GM12874 (cell line): ENCODE results near the gene RANBP3.

ENCODE experiments used
- TF ChIP-seq, protein P1 (sequence below): IDR thresholded peaks from 2 replicates; pipeline ENCODE4 v1.5.1; 2011; ENCODE audit warnings: low read depth, mild to moderate bottlenecking, control low read depth, low read length, moderate library complexity; ENCODE audit not compliant: insufficient read depth

Gene RANBP3

DNA sequence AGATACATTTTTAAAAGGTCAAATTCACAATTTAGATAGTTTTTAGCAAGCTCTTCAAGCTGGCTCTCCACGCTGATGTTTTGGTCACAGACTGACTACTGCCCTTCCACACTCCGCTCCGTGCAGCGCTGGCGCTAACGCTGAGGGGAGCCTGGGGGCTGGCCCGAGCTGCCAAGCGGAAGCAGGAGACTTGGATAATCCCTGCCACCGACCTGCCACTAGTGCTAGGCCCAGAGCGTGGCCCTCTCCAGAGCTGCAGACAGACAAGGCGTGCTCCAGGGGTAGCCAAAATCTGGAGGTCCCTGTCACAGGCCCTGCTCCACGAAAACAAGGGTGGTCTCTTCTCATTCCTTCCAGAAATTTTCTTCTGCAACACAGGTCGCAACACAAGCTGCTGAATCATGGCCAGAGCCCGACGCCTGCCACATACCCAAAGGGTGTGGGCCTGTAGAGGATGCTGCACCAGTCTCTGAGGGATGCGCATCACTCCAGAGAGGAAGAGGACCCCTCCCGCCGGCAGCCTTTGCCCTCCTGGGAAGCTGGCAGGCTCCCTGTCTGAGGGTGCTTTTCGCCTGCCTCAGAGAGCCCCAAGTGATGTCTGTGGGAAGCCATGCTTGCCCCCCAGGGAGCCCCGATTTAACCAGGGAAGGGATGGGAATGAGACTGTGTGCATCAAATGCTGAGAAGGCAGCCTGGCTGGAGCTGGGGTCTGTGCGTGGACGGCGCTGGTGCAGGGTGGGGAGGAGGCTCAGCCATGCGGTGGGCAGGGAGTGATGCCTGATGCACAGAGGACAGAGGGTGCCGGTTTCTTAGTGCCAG, 42.3 kb downstream of the RANBP3 start:
- TF ChIP-seq, protein P1, sequence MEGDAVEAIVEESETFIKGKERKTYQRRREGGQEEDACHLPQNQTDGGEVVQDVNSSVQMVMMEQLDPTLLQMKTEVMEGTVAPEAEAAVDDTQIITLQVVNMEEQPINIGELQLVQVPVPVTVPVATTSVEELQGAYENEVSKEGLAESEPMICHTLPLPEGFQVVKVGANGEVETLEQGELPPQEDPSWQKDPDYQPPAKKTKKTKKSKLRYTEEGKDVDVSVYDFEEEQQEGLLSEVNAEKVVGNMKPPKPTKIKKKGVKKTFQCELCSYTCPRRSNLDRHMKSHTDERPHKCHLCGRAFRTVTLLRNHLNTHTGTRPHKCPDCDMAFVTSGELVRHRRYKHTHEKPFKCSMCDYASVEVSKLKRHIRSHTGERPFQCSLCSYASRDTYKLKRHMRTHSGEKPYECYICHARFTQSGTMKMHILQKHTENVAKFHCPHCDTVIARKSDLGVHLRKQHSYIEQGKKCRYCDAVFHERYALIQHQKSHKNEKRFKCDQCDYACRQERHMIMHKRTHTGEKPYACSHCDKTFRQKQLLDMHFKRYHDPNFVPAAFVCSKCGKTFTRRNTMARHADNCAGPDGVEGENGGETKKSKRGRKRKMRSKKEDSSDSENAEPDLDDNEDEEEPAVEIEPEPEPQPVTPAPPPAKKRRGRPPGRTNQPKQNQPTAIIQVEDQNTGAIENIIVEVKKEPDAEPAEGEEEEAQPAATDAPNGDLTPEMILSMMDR, result no peak

DNA sequence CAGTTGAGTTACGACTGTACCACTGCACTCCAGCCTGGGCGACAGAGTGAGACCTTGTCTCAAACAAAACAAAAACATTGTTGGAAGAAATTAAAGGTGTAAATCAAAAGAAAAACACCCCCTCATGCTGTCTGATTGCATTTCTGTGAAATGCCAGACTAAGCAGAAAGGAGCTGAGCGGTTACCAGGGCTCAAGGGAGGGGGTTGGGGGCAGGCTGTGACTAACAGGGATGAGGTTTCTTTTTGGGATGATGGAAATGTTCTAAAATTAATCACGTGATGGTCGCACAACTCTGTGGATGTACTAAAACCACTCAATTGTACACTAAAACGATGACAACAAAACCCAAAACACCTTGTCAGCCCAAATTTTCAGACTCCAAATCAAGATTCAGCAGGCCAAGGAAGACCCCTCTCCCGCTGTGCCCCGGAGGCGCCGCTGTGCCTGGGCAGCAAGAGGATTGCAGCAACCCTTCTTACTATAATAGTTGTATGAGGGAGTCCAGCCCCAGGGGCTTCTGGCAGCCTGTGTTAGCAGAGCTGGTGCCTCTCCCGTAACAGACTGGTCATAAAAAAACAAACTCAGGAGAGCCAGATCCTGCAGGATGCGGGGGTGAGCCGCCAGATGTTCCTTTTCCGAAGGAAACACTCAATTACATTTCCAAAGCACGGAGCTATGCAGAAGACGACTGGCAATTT, 43.0 kb downstream of the RANBP3 start:
- TF ChIP-seq, protein P1, result no peak

DNA sequence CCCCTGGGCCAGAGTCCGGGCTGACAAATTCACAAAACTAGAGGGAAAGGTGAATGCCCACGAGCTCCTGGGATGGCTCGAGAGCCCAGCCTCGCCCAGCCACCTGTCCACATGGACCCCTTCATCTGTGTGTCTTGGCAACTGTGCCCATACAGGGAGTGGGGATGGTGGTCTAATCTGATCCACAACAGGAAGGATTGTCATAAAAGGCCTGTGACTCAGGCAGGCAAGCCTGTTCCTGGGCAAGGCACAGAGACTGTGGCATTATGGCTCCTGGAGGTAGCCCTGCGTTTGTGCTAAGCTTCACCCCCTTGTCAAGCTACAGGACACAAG, 43.9 kb downstream of the RANBP3 start:
- TF ChIP-seq, protein P1, result no peak

DNA sequence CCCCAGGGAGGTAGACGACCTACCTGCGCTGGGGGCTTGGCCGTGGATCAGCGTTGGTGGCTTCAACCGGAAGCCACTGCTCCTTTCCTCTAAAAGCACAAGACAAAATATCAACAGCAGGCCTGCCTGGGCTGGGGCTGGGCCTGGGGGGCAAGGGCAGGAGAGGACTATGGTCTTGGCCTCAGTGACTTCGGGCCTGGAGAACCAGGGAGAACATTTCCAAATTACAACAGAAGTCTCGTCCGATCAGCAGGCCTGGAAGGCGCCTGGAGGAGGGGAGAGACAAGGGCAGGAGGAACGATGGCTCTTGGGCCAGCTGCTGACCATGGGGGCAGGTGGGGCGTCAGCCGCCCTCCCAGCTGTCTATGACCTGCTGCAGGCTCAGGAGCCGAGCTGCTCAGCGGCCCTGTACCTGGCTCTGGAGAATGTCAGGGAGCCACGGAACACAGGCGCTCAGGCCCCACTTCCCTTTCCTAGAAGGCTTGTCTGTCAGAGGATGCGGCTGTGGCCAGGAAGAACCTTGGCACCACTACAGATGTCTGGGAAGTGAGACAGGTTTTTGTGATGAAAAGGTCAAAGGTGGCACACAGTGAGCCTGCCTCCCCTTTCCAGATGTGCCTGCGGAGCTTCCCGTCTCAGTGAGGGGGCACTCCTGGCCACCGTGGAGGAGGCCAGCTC, 44.4 kb downstream of the RANBP3 start:
- TF ChIP-seq, protein P1, result no peak

DNA sequence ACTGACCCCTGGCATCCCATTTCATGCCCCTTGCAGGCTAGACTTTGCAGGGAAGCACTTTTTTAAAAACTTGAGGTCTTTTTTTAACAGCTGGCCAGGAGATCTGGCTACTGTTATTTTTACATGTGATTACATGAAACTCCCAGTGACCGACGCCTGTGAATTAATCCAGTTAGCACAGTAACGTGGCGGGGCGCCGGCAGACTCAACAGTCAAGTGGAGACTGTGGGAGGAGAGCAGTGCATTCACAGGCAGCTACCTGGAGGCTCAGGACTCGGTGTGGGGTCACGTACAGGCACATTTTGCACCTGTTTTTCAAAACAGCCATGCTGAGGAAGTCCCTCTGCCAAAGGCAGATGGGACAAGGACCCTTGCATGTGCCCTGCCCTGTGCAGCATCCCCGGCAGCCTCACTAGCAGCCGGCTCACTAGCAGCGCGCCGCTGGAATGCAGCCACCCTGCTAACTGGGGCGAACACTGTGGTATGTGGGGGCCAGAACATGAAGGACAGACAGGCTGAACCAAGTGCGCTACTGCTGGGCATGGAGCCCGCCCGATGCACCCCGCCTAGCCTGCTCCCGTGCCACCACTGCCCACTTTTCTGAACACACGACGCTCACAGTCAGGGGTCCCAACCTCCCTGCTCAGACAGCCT, 45.2 kb downstream of the RANBP3 start:
- TF ChIP-seq, protein P1, result no peak

DNA sequence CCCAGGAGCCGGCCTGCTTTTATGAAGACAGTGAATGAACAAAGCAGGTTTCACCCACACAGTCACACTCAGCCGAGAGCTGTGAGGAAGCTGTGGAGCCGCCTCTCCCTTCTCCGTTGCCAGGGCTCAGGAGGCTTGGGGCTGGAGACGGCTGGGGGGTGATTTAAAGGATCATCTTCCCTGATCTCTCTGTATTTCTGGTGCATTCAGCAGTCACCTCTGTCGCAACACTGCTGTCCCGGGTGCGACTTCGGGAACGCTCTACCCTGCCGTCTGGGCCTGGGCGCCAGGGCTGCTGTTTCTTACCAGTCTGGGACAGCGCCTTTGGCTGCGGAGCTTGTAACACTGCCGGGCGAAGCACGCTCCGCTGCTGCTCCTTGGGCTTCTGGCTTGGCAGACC, 45.8 kb downstream of the RANBP3 start:
- TF ChIP-seq, protein P1, result no peak

DNA sequence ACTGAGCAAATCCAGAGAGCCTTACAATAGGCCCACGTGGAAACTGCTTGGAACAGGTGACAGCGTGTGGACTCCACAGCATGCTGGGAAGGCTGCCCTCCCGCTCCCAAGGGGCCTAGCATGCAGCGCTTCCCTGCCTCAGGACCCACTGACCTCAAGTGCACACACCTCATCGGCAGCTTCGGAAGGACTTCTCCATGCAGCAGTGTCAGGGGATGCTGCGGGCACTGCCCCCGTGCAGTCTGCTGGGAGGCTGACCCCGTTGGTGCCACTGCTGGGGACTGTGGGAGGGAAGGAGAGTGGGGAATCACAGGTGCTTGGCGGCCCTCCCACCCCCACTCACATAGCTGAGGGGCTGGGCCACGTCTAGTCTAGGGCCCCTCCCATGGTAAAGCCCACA, 46.7 kb downstream of the RANBP3 start:
- TF ChIP-seq, protein P1, result no peak
